Measurements from ENCODE around the gene SMARCE1. TPM values are rescaled to one million over a fixed set of nuclear protein-coding genes. Genes with fewer than 3 reads are reported as not detected.
"Not testable (repeated sequence)": the region's sequence is repeated elsewhere in the genome, so short reads cannot be mapped to it uniquely, and the experiment has no call there.

The SMARCE1 gene
- total RNA-seq, 1 donor = 108 TPM

- DNase-seq (ENCODE audit: low read depth) = no peak
- no peak overlapping the region for H3K4me3 ChIP-seq (ENCODE audit: low read depth, low read length)
- TF ChIP-seq, protein P1, sequence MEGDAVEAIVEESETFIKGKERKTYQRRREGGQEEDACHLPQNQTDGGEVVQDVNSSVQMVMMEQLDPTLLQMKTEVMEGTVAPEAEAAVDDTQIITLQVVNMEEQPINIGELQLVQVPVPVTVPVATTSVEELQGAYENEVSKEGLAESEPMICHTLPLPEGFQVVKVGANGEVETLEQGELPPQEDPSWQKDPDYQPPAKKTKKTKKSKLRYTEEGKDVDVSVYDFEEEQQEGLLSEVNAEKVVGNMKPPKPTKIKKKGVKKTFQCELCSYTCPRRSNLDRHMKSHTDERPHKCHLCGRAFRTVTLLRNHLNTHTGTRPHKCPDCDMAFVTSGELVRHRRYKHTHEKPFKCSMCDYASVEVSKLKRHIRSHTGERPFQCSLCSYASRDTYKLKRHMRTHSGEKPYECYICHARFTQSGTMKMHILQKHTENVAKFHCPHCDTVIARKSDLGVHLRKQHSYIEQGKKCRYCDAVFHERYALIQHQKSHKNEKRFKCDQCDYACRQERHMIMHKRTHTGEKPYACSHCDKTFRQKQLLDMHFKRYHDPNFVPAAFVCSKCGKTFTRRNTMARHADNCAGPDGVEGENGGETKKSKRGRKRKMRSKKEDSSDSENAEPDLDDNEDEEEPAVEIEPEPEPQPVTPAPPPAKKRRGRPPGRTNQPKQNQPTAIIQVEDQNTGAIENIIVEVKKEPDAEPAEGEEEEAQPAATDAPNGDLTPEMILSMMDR (IDR thresholded peaks at IDR 0.05; ENCODE audit: insufficient read depth, low read depth, low read length) = no peak
Measured at GRCh38 chr17:40588552-40588951, 59.1 kb downstream of the SMARCE1 start.

DNA sequence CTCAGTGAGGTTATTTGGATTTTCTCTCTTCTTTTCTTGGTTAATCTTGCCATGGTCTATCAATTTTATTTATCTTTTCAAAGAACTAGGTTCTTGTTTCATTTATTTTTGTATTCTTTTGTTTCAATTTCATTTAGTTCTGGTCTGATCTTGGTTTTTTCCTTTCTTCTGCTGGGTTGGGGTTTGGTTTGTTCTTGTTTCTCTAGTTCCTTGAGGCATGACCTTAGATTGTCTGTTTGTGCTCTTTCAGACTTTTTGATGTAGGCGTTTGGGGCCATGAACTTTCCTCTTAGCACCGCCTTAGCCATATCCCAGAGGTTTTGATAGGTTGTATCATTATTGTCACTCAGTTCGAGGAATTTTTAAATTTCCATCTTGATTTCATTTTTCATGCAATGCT lies 61.4 kb downstream of the SMARCE1 start:
- not testable (repeated sequence) for H3K4me3 ChIP-seq (ENCODE audit: low read depth, low read length); DNase-seq (ENCODE audit: low read depth)

DNA sequence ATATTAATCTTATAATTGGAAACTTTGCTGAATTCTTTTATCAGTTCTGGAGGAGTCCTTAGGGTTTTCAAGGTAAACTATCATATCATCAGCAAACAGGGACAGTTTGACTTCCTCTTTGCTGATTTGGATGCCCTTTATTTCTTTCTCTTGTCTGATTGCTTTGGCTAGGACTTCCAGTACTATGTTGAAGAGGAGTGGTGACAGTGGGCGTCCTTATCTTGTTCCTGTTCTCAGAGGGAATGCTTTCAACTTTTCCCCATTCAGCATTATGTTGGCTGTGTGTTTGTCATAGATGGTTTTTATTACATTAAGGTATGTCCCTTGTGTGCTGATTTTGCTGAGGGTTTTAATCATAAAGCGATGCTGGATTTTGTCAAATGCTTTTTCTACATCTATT lies 62.7 kb downstream of the SMARCE1 start:
- DNase-seq (ENCODE audit: low read depth); H3K4me3 ChIP-seq (ENCODE audit: low read depth, low read length): not testable (repeated sequence)

- H3K4me3 ChIP-seq (ENCODE audit: low read depth, low read length) = no peak overlapping the region
- DNase-seq (ENCODE audit: low read depth) = no peak
- TF ChIP-seq, protein P1 (IDR thresholded peaks at IDR 0.05; ENCODE audit: insufficient read depth, low read depth, low read length) = no peak
Measured at GRCh38 chr17:40582328-40582901, 65.2 kb downstream of the SMARCE1 start.

GRCh38 chr17:40580140-40580539 lies 67.5 kb downstream of the SMARCE1 start:
- TF ChIP-seq, protein P1 (IDR thresholded peaks at IDR 0.05; ENCODE audit: insufficient read depth, low read depth, low read length) = no peak
- no peak for DNase-seq (ENCODE audit: low read depth)
- no peak overlapping the region for H3K4me3 ChIP-seq (ENCODE audit: low read depth, low read length)

DNA sequence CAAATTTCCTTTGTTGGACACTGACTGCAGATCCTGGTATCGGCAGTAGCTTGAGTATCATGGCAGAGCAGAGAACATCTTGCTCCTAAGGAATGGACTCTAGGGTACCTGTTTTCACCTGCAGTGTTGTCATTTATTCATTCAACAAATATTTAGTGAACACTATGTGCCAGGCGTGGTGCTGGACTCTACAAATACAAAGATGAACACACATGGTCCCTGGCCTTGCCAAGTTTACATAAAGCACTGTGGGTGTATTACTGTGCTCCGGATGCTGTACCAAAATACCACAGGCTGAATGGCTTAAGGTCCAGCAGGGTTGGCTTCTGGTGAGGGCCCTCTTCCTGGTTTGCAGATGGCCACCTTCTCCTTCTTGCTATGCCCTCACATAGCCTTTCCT lies 68.1 kb downstream of the SMARCE1 start:
- no peak for DNase-seq (ENCODE audit: low read depth)
- no peak overlapping the region for H3K4me3 ChIP-seq (ENCODE audit: low read depth, low read length)
- TF ChIP-seq, protein P1 (IDR thresholded peaks at IDR 0.05; ENCODE audit: insufficient read depth, low read depth, low read length) = no peak

DNA sequence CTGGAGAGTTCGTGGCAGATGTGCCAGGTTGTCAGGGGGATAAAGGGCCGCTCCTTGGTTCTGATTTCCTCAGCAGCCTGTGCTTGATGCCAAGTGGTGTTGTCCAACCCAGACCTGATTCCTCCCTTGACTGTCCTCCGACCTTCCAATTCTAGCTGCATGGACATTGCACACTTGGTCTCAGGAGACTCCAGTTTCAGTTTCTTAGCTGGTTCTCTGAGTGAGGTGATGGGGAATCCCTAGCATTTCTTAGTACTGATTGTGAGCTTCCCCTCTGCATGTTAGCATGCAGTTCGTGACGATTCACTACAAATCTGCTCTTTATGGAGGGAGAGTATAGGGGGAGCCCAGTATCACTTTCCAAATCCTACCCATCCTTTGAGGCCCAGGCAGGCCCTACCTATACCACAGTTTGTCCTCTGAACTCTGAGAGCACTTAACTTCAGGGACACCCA lies 70.0 kb downstream of the SMARCE1 start:
- TF ChIP-seq, protein P1 (IDR thresholded peaks at IDR 0.05; ENCODE audit: insufficient read depth, low read depth, low read length) = no peak
- H3K4me3 ChIP-seq (ENCODE audit: low read depth, low read length) = no peak overlapping the region
- no peak for DNase-seq (ENCODE audit: low read depth)

DNA sequence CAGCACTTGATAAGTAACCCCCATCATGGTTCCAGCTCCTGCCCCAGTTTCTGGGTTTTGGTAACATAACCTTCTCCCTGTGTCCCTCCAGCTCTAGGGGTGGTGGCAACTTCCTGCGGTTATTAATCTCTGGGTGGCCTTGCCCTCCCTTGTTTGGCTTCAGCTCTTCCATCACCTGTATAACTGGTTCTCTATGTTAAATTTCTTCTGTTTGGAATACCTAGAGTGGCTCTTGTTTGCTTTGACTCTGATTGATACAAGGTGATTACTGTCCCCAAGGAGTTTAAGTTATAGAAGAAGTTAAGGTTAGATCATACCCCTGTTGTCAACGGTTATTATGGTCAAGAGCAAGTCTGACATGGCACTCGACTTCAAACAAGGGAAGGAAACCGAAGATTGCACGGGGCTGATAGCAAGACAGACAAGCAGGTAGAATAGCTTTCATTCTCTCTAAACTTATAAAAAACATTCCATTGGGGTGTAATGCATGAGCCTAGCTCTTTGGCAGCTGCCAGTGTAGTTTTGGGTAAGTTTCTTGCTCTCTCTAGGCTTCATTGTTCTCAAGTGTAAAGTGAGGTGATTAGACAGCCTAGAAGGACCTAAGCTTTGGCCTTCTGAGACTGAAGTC lies 71.4 kb downstream of the SMARCE1 start:
- no peak overlapping the region for H3K4me3 ChIP-seq (ENCODE audit: low read depth, low read length)
- no peak for DNase-seq (ENCODE audit: low read depth)
- TF ChIP-seq, protein P1 (IDR thresholded peaks at IDR 0.05; ENCODE audit: insufficient read depth, low read depth, low read length) = no peak
